ENCODE data around the gene PRR11.

PRR11 gene

GRCh38 chr17:59161477-59161876 lies 5.9 kb downstream of the PRR11 start:
- no peak for ATAC-seq (ENCODE audit: insufficient read depth, low read depth)
- Histone ChIP-seq H3K4me1 (ENCODE audit: insufficient read depth, low read length) (peaks cover 57% of the 10 kb centered on the region), H3K9ac (ENCODE audit: low read depth, low read length) (no peak overlapping the region), H4K20me1 (ENCODE audit: insufficient read depth, low read length) (peaks cover 17% of the 10 kb centered on the region), H2AFZ (ENCODE audit: low read depth, low read length) (no peak overlapping the region), H3K4me2 (ENCODE audit: insufficient read depth, low read length) (no peak overlapping the region), H3K27ac (ENCODE audit: low read length) (no peak overlapping the region), H3K79me2 (ENCODE audit: insufficient read depth, low read length) (peaks cover 98% of the 10 kb centered on the region), H3K9me3 (ENCODE audit: insufficient read depth, low read length, severe bottlenecking) (no peaks in the 10 kb centered on the region), H3K4me3 (ENCODE audit: low read depth in 1 of 2, low read length in 2 of 2) (no peak overlapping the region), H3K36me3 (ENCODE audit: insufficient read depth, low read length) (peaks cover 45% of the 10 kb centered on the region), H3K27me3 (ENCODE audit: insufficient read depth, low read length, poor library complexity) (no peaks in the 10 kb centered on the region)
- DNase-seq = no peak
- TF ChIP-seq CTCF (IDR thresholded peaks at IDR 0.05; ENCODE audit: borderline replicate concordance, extremely low read depth, low read length, poor library complexity, severe bottlenecking) (no peak), EZH2 (IDR thresholded peaks at IDR 0.05; ENCODE audit: borderline replicate concordance, low read depth, low read length, severe bottlenecking) (no peak)

- Histone ChIP-seq H3K79me2 (ENCODE audit: insufficient read depth, low read length) (peaks cover 94% of the 10 kb centered on the region), H3K27me3 (ENCODE audit: insufficient read depth, low read length, poor library complexity) (no peaks in the 10 kb centered on the region), H3K4me1 (ENCODE audit: insufficient read depth, low read length) (peaks cover 13% of the 10 kb centered on the region; the same call in 1 of the 2 replicates), H3K36me3 (ENCODE audit: insufficient read depth, low read length) (peaks cover 51% of the 10 kb centered on the region), H2AFZ (ENCODE audit: low read depth, low read length) (peak overlapping the region; percentile 44; the same call in 1 of the 2 replicates), H3K27ac (ENCODE audit: low read length) (no peak overlapping the region), H3K4me3 (ENCODE audit: low read depth in 1 of 2, low read length in 2 of 2) (no peak overlapping the region), H3K9ac (ENCODE audit: low read depth, low read length) (no peak overlapping the region), H4K20me1 (ENCODE audit: insufficient read depth, low read length) (peaks cover 10% of the 10 kb centered on the region), H3K9me3 (ENCODE audit: insufficient read depth, low read length, severe bottlenecking) (no peaks in the 10 kb centered on the region), H3K4me2 (ENCODE audit: insufficient read depth, low read length) (peak overlapping the region; percentile 30; the same call in 1 of the 2 replicates)
- DNase-seq = peak; percentile 49
- TF ChIP-seq EZH2 (IDR thresholded peaks at IDR 0.05; ENCODE audit: borderline replicate concordance, low read depth, low read length, severe bottlenecking) = no peak
- TF ChIP-seq CTCF (IDR thresholded peaks at IDR 0.05; ENCODE audit: borderline replicate concordance, extremely low read depth, low read length, poor library complexity, severe bottlenecking) = peak; percentile 70
- peak; percentile 79 for ATAC-seq (ENCODE audit: insufficient read depth, low read depth)
These were observed 10.4 kb downstream of the PRR11 start for GRCh38 chr17:59165933-59166342.

- Histone ChIP-seq H3K27me3 (ENCODE audit: insufficient read depth, low read length, poor library complexity) (no peaks in the 10 kb centered on the region), H3K4me1 (ENCODE audit: insufficient read depth, low read length) (peaks cover 6% of the 10 kb centered on the region; the same call in 1 of the 2 replicates), H3K4me2 (ENCODE audit: insufficient read depth, low read length) (no peak overlapping the region), H3K9ac (ENCODE audit: low read depth, low read length) (no peak overlapping the region), H2AFZ (ENCODE audit: low read depth, low read length) (no peak overlapping the region), H3K79me2 (ENCODE audit: insufficient read depth, low read length) (peaks cover 85% of the 10 kb centered on the region), H3K36me3 (ENCODE audit: insufficient read depth, low read length) (peaks cover 47% of the 10 kb centered on the region), H4K20me1 (ENCODE audit: insufficient read depth, low read length) (peaks cover 11% of the 10 kb centered on the region), H3K9me3 (ENCODE audit: insufficient read depth, low read length, severe bottlenecking) (no peaks in the 10 kb centered on the region), H3K27ac (ENCODE audit: low read length) (no peak overlapping the region), H3K4me3 (ENCODE audit: low read depth in 1 of 2, low read length in 2 of 2) (no peak overlapping the region)
- no peak for TF ChIP-seq EZH2 (IDR thresholded peaks at IDR 0.05; ENCODE audit: borderline replicate concordance, low read depth, low read length, severe bottlenecking)
- TF ChIP-seq CTCF (IDR thresholded peaks at IDR 0.05; ENCODE audit: borderline replicate concordance, extremely low read depth, low read length, poor library complexity, severe bottlenecking) = no peak
- DNase-seq = no peak
- ATAC-seq (ENCODE audit: insufficient read depth, low read depth) = no peak
These were observed 12.0 kb downstream of the PRR11 start for GRCh38 chr17:59167571-59168001.

Measured in DND-41 (cell line).